Measurements from ENCODE around the gene SASH1.
"Not testable (repeated sequence)": the region's sequence is repeated elsewhere in the genome, so short reads cannot be mapped to it uniquely, and the experiment has no call there.

Gene SASH1

GRCh38 chr6:148563066-148563465 is 220.4 kb downstream of the SASH1 start:
- no peak for DNase-seq

GRCh38 chr6:148564494-148565035 is 221.9 kb downstream of the SASH1 start:
- DNase-seq: no peak

- DNase-seq: no peak
These were observed 222.8 kb downstream of the SASH1 start for GRCh38 chr6:148565321-148565926.

GRCh38 chr6:148565930-148566663 is 223.5 kb downstream of the SASH1 start:
- DNase-seq: peak; percentile 73

GRCh38 chr6:148566664-148567350 is 224.2 kb downstream of the SASH1 start:
- no peak for DNase-seq

- DNase-seq: no peak
These were observed 227.8 kb downstream of the SASH1 start for GRCh38 chr6:148570456-148570855.

GRCh38 chr6:148572676-148573335 is 230.2 kb downstream of the SASH1 start:
- DNase-seq: no peak

- no peak for DNase-seq
These were observed 231.3 kb downstream of the SASH1 start for GRCh38 chr6:148573922-148574321.

GRCh38 chr6:148577687-148578488 is 235.2 kb downstream of the SASH1 start:
- DNase-seq: peak; percentile 79

- DNase-seq: no peak
These were observed 235.8 kb downstream of the SASH1 start for GRCh38 chr6:148578489-148578814.

- DNase-seq: no peak
These were observed 236.4 kb downstream of the SASH1 start for GRCh38 chr6:148578837-148579565.

GRCh38 chr6:148580442-148580841 is 237.8 kb downstream of the SASH1 start:
- DNase-seq: no peak

GRCh38 chr6:148583631-148584030 is 241.0 kb downstream of the SASH1 start:
- DNase-seq: no peak

- DNase-seq: not testable (repeated sequence)
These were observed 243.0 kb downstream of the SASH1 start for GRCh38 chr6:148585641-148586040.

GRCh38 chr6:148590883-148591282 is 248.2 kb downstream of the SASH1 start:
- no peak for DNase-seq

- no peak for DNase-seq
These were observed 249.0 kb downstream of the SASH1 start for GRCh38 chr6:148591656-148592055.

GRCh38 chr6:148593130-148593812 is 250.6 kb downstream of the SASH1 start:
- DNase-seq: no peak

GRCh38 chr6:148593813-148594170 is 251.2 kb downstream of the SASH1 start:
- no peak for DNase-seq

GRCh38 chr6:148595550-148595949 is 252.9 kb downstream of the SASH1 start:
- no peak for DNase-seq

- no peak for DNase-seq
These were observed 254.3 kb downstream of the SASH1 start for GRCh38 chr6:148596891-148597455.

GRCh38 chr6:148598724-148599123 is 256.1 kb downstream of the SASH1 start:
- no peak for DNase-seq
